K562 (cell line): Measurements from ENCODE around the gene MVB12B. TPM values are rescaled to one million over a fixed set of nuclear protein-coding genes. Genes with fewer than 3 reads are reported as not detected.

ENCODE experiments used
- ATAC-seq: fragments of 200-7000 bp; cut with Tn5 transposase; 3 replicates; pipeline ENCODE4 v1.9.1; 2020; ENCODE audit warnings: moderate library complexity
- BruUV-seq: library from RNA; stranded (reverse); fragments of 400-500 nt; replicated peaks from 2 replicates; lab custom pipeline; 2021; lab: Mats Ljungman, UMichigan
- CTCF ChIA-PET: fragments of 300-600 bp; formaldehyde crosslinking; extraction: SDS; loops from one replicate; lab custom pipeline; 2021; ENCODE audit warnings: low intra/inter-chr PET ratio; lab: Yijun Ruan, JAX
- POLR2A ChIA-PET: fragments of 300-600, 350-650 bp; sonication (Branson Sonifier 250); formaldehyde crosslinking; extraction: SDS; loops from one replicate; lab custom pipeline; 2021; ENCODE audit warnings: antibody characterized with exemption, inconsistent platforms; lab: Yijun Ruan, JAX
- DNase-seq, 4 experiments: peaks; one replicate each; pipeline versions ENCODE4 v3.0.0 to v3.0.0-alpha.2; 2011 to 2018; ENCODE audit warnings: low spot score in 3 of 4, mixed read lengths in 3 of 4; ENCODE audit errors: extremely low read depth in 1 of 4
- FAIRE-seq: peaks from 2 replicates; lab custom pipeline; 2011; peaks lifted over from hg19 to GRCh38; lab: Jason Lieb, UNC
- H2AFZ ChIP-seq: 2 replicates; pipeline ENCODE4 v1.6.0; 2011; ENCODE audit warnings: low read depth, low read length, control low read depth, inconsistent platforms
- H3K27ac ChIP-seq: fragments of 200-600 bp; 3 replicates; pipeline ENCODE4 v1.8.0; 2011; ENCODE audit warnings: low read depth, mild to moderate bottlenecking, control low read depth, inconsistent platforms, low read length, moderate library complexity, mixed read lengths; ENCODE audit errors: extremely low read depth
- H3K27me3 ChIP-seq, 2 experiments: fragments of 300-600 bp in 1 of 2; 2 replicates in 1 of 2; 3 replicates in 1 of 2; pipeline versions ENCODE4 v1.6.0 to v1.8.0; 2011; ENCODE audit warnings: inconsistent platforms in 2 of 2, low read length in 2 of 2, mild to moderate bottlenecking in 1 of 2, mixed read lengths in 1 of 2, moderate library complexity in 1 of 2; ENCODE audit not compliant: control insufficient read depth in 2 of 2, insufficient read depth in 2 of 2
- H3K36me3 ChIP-seq: fragments of 300-600 bp; 3 replicates; pipeline ENCODE4 v1.8.0; 2011; ENCODE audit warnings: mild to moderate bottlenecking, low read length, inconsistent platforms; ENCODE audit not compliant: control insufficient read depth, insufficient read depth
- H3K4me1 ChIP-seq, 2 experiments: fragments of 200-600 bp in 1 of 2; replicated peaks in 1 of 2; 2 replicates in 1 of 2; 3 replicates in 1 of 2; pipeline versions ENCODE4 v1.5.1 to v1.8.0; 2011; ENCODE audit warnings: inconsistent platforms in 2 of 2, low read length in 2 of 2, mild to moderate bottlenecking in 1 of 2, mixed read lengths in 1 of 2, moderate library complexity in 1 of 2; ENCODE audit not compliant: control insufficient read depth in 2 of 2, insufficient read depth in 2 of 2
- H3K4me2 ChIP-seq: 2 replicates; pipeline ENCODE4 v1.6.1; 2011; ENCODE audit warnings: low read length, control low read depth, inconsistent platforms, mixed read lengths; ENCODE audit not compliant: insufficient read depth
- H3K4me3 ChIP-seq: fragments of 200-600 bp; sonication (generic), shearing (Covaris generic); 2 replicates; pipeline ENCODE4 v1.5.1; 2016; ENCODE audit warnings: control low read depth, inconsistent platforms
- H3K79me2 ChIP-seq: fragments of 200-600 bp; 3 replicates; pipeline ENCODE4 v1.8.0; 2011; ENCODE audit warnings: low read length, inconsistent platforms; ENCODE audit not compliant: control insufficient read depth, insufficient read depth
- H3K9ac ChIP-seq, 2 experiments: 2 replicates each; pipeline versions ENCODE4 v1.6.0 to v1.6.1; 2011; ENCODE audit warnings: low read depth in 2 of 2, low read length in 2 of 2, control low read depth in 1 of 2, inconsistent platforms in 1 of 2, mild to moderate bottlenecking in 1 of 2, mixed read lengths in 1 of 2; ENCODE audit not compliant: insufficient read depth in 1 of 2
- H3K9me1 ChIP-seq: one replicate; pipeline ENCODE4 v1.6.0; 2011; ENCODE audit warnings: inconsistent platforms, mild to moderate bottlenecking, low read length, moderate library complexity; ENCODE audit not compliant: control insufficient read depth, insufficient read depth
- H3K9me3 ChIP-seq: replicated peaks from 2 replicates; pipeline ENCODE4 v1.5.1; 2011; ENCODE audit warnings: low read depth, low read length, inconsistent platforms; ENCODE audit not compliant: control insufficient read depth, insufficient read depth
- H4K20me1 ChIP-seq: replicated peaks from 2 replicates; pipeline ENCODE4 v1.6.1; 2011; ENCODE audit warnings: low read length, inconsistent platforms, mixed read lengths; ENCODE audit not compliant: control insufficient read depth, insufficient read depth
- ARID2 ChIP-seq: fragments of 450-650 bp; IDR thresholded peaks from 2 replicates; pipeline ENCODE4 v1.6.1; 2017; ENCODE audit warnings: antibody characterized with exemption, mild to moderate bottlenecking
- CC2D1A ChIP-seq: fragments of 450-650 bp; IDR thresholded peaks from 2 replicates; pipeline ENCODE4 v1.6.1; 2017; ENCODE audit warnings: mild to moderate bottlenecking
- DNMT1 ChIP-seq: fragments of 450-650 bp; IDR thresholded peaks from 2 replicates; pipeline ENCODE4 v1.6.1; 2016; ENCODE audit warnings: antibody characterized with exemption, mild to moderate bottlenecking
- HDGF ChIP-seq: fragments of 450-650 bp; IDR thresholded peaks from 2 replicates; pipeline ENCODE4 v1.6.1; 2016
- ILK ChIP-seq: fragments of 450-650 bp; IDR thresholded peaks from 2 replicates; pipeline ENCODE4 v1.6.1; 2016; ENCODE audit warnings: missing genetic modification characterization, low read depth, mild to moderate bottlenecking, missing compliant biosample characterization, moderate library complexity, borderline replicate concordance
- MAZ ChIP-seq, 2 experiments: fragments of 450-650 bp in 1 of 2; sonication (generic) in 1 of 2; formaldehyde crosslinking; IDR thresholded peaks in 1 of 2; conservative IDR thresholded peaks in 1 of 2; 2 replicates each; pipeline versions ENCODE4 v1.4.0 to v1.5.0; 2020; ENCODE audit warnings: mild to moderate bottlenecking in 1 of 2, missing genetic modification reagents in 1 of 2
- MCM5 ChIP-seq: fragments of 450-650 bp; IDR thresholded peaks from 2 replicates; pipeline ENCODE4 v1.6.1; 2016; ENCODE audit warnings: low read depth
- NELFE ChIP-seq: IDR thresholded peaks from 2 replicates; pipeline ENCODE4 v1.6.1; 2011; ENCODE audit warnings: mild to moderate bottlenecking; ENCODE audit not compliant: insufficient read depth, insufficient read length
- PHB ChIP-seq: fragments of 250-450 bp; sonication (Bioruptor Pico); IDR thresholded peaks from 2 replicates; pipeline ENCODE4 v1.5.0; 2021
- RHOXF2B ChIP-seq: fragments of 250-450 bp; sonication (Bioruptor Pico); conservative IDR thresholded peaks from 2 replicates; pipeline ENCODE4 v1.5.1; 2021
- TEAD4 ChIP-seq, 2 experiments: sonication (generic) in 1 of 2; formaldehyde crosslinking in 1 of 2; IDR thresholded peaks; 2 replicates each; pipeline versions ENCODE4 v1.6.1 to v1.8.0; 2012 to 2022; ENCODE audit warnings: borderline replicate concordance in 1 of 2, inconsistent platforms in 1 of 2, low read length in 1 of 2, mild to moderate bottlenecking in 1 of 2, missing genetic modification reagents in 1 of 2
- ZNF174 ChIP-seq: fragments of 250-450 bp; sonication (Bioruptor Pico); IDR thresholded peaks from 2 replicates; pipeline ENCODE4 v1.4.0; 2020; ENCODE audit warnings: mild to moderate bottlenecking
- ZNF384 ChIP-seq: IDR thresholded peaks from 2 replicates; pipeline ENCODE4 v1.6.1; 2012; ENCODE audit warnings: low read depth, low read length, improper control_type of control experiment
- WGBS: fragments of 100-300 bp; shearing (Covaris generic); methylation state at CpG from one replicate; pipeline ENCODE4 v1.1.6; 2016; ENCODE audit warnings: low coverage, mixed read lengths; ENCODE audit not compliant: insufficient coverage; ENCODE audit errors: missing lambda C conversion rate; 5-methylcytosine and 5-hydroxymethylcytosine counted together
- in situ Hi-C: fragments of 300-500 bp; cut with MboI; formaldehyde crosslinking; loops from 4 replicates; pipeline ENCODE4 v1.15.0; 2018; ENCODE audit warnings: inconsistent platforms, mixed read lengths
- intact Hi-C: fragments of 100-400 bp; cut with micrococcal nuclease; formaldehyde crosslinking; loops from 2 replicates; pipeline ENCODE4 v1.14.2; 2022
- polyA plus RNA-seq, 8 experiments: library from polyadenylated mRNA; depleted of rRNA in 4 of 8; stranded (reverse) in 5 of 8; unstranded in 3 of 8; fragments of >200 nt; fragmentation: Nextera tagmentation in 2 of 8; fragmentation: Illumina TruSeq in 1 of 8; extraction: Ambion mirVana in 2 of 8; extraction: Trizol in 1 of 8; gene quantifications; 2 replicates each; pipeline versions ENCODE4 v1.2.1 to v1.2.3, GENCODE V29; 2011 to 2014; ENCODE audit warnings: inconsistent platforms in 1 of 8, missing spikeins in 1 of 8
- total RNA-seq, 7 experiments: library from RNA; depleted of rRNA in 6 of 7; stranded (reverse); fragments of >200 nt in 6 of 7; fragmentation: Illumina TruSeq in 2 of 7; extraction: Trizol in 2 of 7; gene quantifications; 2 replicates each; pipeline versions ENCODE4 v1.2.1 to v1.2.3, GENCODE V29; 2011 to 2021; ENCODE audit warnings: low replicate concordance in 1 of 7
- TF ChIP-seq, protein P1 (sequence below): sonication (generic); formaldehyde crosslinking; IDR thresholded peaks from 2 replicates; pipeline ENCODE4 v1.8.0; 2022; ENCODE audit warnings: missing genetic modification reagents, mild to moderate bottlenecking, moderate library complexity, borderline replicate concordance
- TF ChIP-seq, protein P2 (sequence below), 2 experiments: IDR thresholded peaks; 2 replicates each; pipeline ENCODE4 v1.6.1; 2012; ENCODE audit warnings: improper control_type of control experiment in 2 of 2, low read depth in 2 of 2, low read length in 2 of 2, borderline replicate concordance in 1 of 2
- TF ChIP-seq, protein P3 (sequence below), 3 experiments: IDR thresholded peaks in 2 of 3; conservative IDR thresholded peaks in 1 of 3; 2 replicates each; pipeline ENCODE4 v1.5.1; 2011 to 2012; ENCODE audit warnings: low read length in 3 of 3, mild to moderate bottlenecking in 3 of 3, control low read depth in 2 of 3, improper control_type of control experiment in 1 of 3, inconsistent platforms in 1 of 3, low read depth in 1 of 3, mixed read lengths in 1 of 3, moderate library complexity in 1 of 3; ENCODE audit not compliant: insufficient read depth in 2 of 3

Gene MVB12B
- total and polyA plus RNA-seq, 9 of the 15 experiments (the other 6 are each of a cell fraction or from before 2014, with no cell fraction given), result not detected

DNA sequence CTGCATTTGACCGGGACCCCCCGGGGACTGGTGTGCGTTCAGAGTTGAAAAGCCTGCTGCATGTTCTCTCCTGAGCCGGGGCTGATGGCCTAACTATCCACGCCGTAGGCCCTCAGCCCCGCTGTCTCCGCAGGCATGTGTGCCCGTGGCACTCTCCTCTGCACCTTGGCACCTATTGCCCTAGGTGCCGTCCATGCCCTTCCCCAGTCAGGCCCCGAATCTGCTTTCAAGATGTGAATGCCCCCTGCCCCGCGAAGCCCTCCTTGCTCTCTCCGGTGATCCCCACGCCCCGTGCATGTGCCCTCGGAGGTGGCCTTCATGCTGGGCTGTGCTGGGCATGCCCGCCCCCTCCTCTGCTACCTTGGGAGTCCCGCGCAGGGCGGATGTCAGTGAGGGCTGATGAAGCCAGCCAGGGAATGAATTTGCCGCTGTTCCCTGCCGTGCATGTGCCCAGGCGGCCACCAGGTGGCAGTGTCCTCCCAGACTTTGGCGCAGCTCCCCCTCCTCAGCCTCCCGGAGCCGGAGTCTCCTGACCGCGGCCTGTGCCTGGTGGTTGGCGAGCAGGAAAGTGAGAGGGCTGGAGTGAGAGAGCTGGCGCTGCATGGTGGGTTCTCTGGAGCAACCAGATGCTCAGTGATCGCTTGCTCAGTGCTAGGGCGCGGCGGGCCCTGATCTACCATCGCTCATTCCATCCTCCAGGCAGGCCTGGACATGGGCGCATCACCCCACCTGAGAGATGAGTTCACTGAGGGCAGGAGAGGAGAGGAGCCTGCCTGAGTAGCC is 174.2 kb downstream of the MVB12B start:
- Histone ChIP-seq H3K4me2 (no peak overlapping the region), H3K79me2 (no peaks in the 10 kb centered on the region), H3K9me1 (no peaks in the 10 kb centered on the region), H3K4me1 (peaks cover 0 to 39% of the 10 kb centered on the region in 2 experiments; a peak in 2 of 5 replicates), H3K9ac (no peak overlapping the region), H2AFZ (no peak overlapping the region), H3K4me3 (no peak overlapping the region), H3K9me3 (no peaks in the 10 kb centered on the region), H3K27me3 (peaks cover 8 to 64% of the 10 kb centered on the region in 2 experiments; a peak in 3 of 5 replicates), H3K27ac (no peak overlapping the region), H3K36me3 (no peaks in the 10 kb centered on the region), H4K20me1 (peaks cover 24% of the 10 kb centered on the region; the same call in 1 of the 2 replicates)
- no TSS peak for BruUV-seq
- DNase-seq (peak; percentile 79 to 84 (median 82)), ATAC-seq (peak; percentile 90), FAIRE-seq (peak; percentile 89)
- WGBS, result 20% methylated on average over 36 of the region's 37 CpGs
- ChIA-PET POLR2A (interaction anchor here (0.6 kb wide), 1 partner anchor 332 kb away, joined by 3 read pairs; no protein-coding TSS in a partner anchor), CTCF (interaction anchor here (0.5 to 2.7 kb wide), 6 partner anchors 29 to 281 kb away, joined by 3 to 51 read pairs (median 4); no protein-coding TSS in a partner anchor)
- in situ Hi-C loops (loop anchor here (5.0 to 10.0 kb wide), 3 partner anchors 57 to 272 kb away; no protein-coding TSS in a partner anchor), intact Hi-C loops (loop anchor here (1.0 to 5.0 kb wide), 3 partner anchors 58 to 280 kb away; no protein-coding TSS in a partner anchor)
- TF ChIP-seq MCM5 (no peak), CC2D1A (peak; percentile 24; the same call in 1 of the 2 replicates), ZNF174 (CRISPR knock-in tag) (no peak), MAZ (CRISPR knock-in tag; conservative IDR thresholded peaks at IDR 0.05 in 1 of 2, IDR thresholded peaks at IDR 0.05 in 1 of 2) (peak; percentile 16 to 55; a peak in 1 of 4 replicates), DNMT1 (no peak), ZNF384 (no peak), ILK (tag) (no peak), RHOXF2B (no peak), ARID2 (peak; percentile 63; the same call in 1 of the 2 replicates), PHB (CRISPR knock-in tag) (no peak), HDGF (no peak), NELFE (no peak), TEAD4 (IDR thresholded peaks at IDR 0.05; ENCODE audit: low read length) (no peak), TEAD4 (CRISPR knock-in tag; IDR thresholded peaks at IDR 0.05; ENCODE audit: borderline replicate concordance) (no peak)
- TF ChIP-seq, protein P1, sequence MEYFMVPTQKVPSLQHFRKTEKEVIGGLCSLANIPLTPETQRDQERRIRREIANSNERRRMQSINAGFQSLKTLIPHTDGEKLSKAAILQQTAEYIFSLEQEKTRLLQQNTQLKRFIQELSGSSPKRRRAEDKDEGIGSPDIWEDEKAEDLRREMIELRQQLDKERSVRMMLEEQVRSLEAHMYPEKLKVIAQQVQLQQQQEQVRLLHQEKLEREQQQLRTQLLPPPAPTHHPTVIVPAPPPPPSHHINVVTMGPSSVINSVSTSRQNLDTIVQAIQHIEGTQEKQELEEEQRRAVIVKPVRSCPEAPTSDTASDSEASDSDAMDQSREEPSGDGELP, result peak; percentile 45; the same call in 1 of the 2 replicates
- TF ChIP-seq, protein P2, sequence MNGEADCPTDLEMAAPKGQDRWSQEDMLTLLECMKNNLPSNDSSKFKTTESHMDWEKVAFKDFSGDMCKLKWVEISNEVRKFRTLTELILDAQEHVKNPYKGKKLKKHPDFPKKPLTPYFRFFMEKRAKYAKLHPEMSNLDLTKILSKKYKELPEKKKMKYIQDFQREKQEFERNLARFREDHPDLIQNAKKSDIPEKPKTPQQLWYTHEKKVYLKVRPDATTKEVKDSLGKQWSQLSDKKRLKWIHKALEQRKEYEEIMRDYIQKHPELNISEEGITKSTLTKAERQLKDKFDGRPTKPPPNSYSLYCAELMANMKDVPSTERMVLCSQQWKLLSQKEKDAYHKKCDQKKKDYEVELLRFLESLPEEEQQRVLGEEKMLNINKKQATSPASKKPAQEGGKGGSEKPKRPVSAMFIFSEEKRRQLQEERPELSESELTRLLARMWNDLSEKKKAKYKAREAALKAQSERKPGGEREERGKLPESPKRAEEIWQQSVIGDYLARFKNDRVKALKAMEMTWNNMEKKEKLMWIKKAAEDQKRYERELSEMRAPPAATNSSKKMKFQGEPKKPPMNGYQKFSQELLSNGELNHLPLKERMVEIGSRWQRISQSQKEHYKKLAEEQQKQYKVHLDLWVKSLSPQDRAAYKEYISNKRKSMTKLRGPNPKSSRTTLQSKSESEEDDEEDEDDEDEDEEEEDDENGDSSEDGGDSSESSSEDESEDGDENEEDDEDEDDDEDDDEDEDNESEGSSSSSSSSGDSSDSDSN (IDR thresholded peaks at IDR 0.05; ENCODE audit: borderline replicate concordance in 1 of 2, low read depth in 2 of 2, low read length in 2 of 2), result 0 out of 4 replicates have a peak, but pooled peaks of 1 of the 2 experiments have one; percentile 25
- TF ChIP-seq, protein P3, sequence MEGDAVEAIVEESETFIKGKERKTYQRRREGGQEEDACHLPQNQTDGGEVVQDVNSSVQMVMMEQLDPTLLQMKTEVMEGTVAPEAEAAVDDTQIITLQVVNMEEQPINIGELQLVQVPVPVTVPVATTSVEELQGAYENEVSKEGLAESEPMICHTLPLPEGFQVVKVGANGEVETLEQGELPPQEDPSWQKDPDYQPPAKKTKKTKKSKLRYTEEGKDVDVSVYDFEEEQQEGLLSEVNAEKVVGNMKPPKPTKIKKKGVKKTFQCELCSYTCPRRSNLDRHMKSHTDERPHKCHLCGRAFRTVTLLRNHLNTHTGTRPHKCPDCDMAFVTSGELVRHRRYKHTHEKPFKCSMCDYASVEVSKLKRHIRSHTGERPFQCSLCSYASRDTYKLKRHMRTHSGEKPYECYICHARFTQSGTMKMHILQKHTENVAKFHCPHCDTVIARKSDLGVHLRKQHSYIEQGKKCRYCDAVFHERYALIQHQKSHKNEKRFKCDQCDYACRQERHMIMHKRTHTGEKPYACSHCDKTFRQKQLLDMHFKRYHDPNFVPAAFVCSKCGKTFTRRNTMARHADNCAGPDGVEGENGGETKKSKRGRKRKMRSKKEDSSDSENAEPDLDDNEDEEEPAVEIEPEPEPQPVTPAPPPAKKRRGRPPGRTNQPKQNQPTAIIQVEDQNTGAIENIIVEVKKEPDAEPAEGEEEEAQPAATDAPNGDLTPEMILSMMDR (IDR thresholded peaks at IDR 0.05 in 2 of 3, conservative IDR thresholded peaks at IDR 0.05 in 1 of 3; ENCODE audit: insufficient read depth in 2 of 3, low read depth in 1 of 3, low read length in 3 of 3), result peak; percentile 92 to 94 (median 92)
